Sigmoid colon (tissue), 7 donors: ENCODE data around the gene CARD11. TPM values are rescaled to one million over a fixed set of nuclear protein-coding genes. Genes with fewer than 3 reads are reported as not detected.

Source experiments
- DNase-seq: peaks from one replicate; pipeline ENCODE4 v3.0.0-alpha.2; 2019
- H3K27ac ChIP-seq, 4 donors: fragments of 200-600 bp; sonication (generic); one replicate each; pipeline ENCODE4 v1.5.1; 2016 to 2019; ENCODE audit warnings: mild to moderate bottlenecking in 1 of 4
- H3K27me3 ChIP-seq, 3 donors: fragments of 200-600 bp; sonication (generic); one replicate each; pipeline ENCODE4 v1.5.1; 2019; ENCODE audit warnings: mild to moderate bottlenecking in 1 of 3
- H3K36me3 ChIP-seq, 4 donors: fragments of 200-600 bp; sonication (generic); one replicate each; pipeline ENCODE4 v1.5.1; 2016 to 2019
- H3K4me1 ChIP-seq, 4 donors: fragments of 200-600 bp; sonication (generic); one replicate each; pipeline ENCODE4 v1.5.1; 2017 to 2019
- H3K4me3 ChIP-seq, 4 donors: fragments of 200-600 bp; sonication (generic); one replicate each; pipeline ENCODE4 v1.5.1; 2017 to 2019; ENCODE audit warnings: mild to moderate bottlenecking in 2 of 4, moderate library complexity in 1 of 4
- H3K9me3 ChIP-seq, 4 donors: fragments of 200-600 bp in 3 of 4; sonication (generic) in 3 of 4; one replicate each; pipeline versions ENCODE4 v1.5.1 to v1.6.1; 2013 to 2019
- CTCF ChIP-seq, 4 experiments: fragments of 450-650 bp in 3 of 4; fragments of 200-600 bp in 1 of 4; IDR thresholded peaks; one replicate each; pipeline ENCODE4 v1.5.1; 2016 to 2019; ENCODE audit warnings: antibody characterized with exemption in 4 of 4, mild to moderate bottlenecking in 3 of 4, moderate library complexity in 2 of 4
- EP300 ChIP-seq, 4 donors: sonication (generic); formaldehyde crosslinking; IDR thresholded peaks; one replicate each; pipeline ENCODE4 v1.6.1; 2017; ENCODE audit warnings: antibody characterized with exemption in 4 of 4
- POLR2A ChIP-seq, 2 donors: fragments of 450-650 bp; IDR thresholded peaks; one replicate each; pipeline ENCODE4 v1.6.1; 2016; ENCODE audit warnings: antibody characterized with exemption in 2 of 2, mild to moderate bottlenecking in 2 of 2, moderate library complexity in 2 of 2
- POLR2AphosphoS5 ChIP-seq, 4 donors: sonication (generic); formaldehyde crosslinking; IDR thresholded peaks; one replicate each; pipeline ENCODE4 v1.6.1; 2017; ENCODE audit warnings: antibody characterized with exemption in 4 of 4
- WGBS, 2 donors: extraction: QIAGEN DNeasy Blood & Tissue Kit; methylation state at CpG; one replicate each; pipeline ENCODE4 v1.1.7; 2013; 5-methylcytosine and 5-hydroxymethylcytosine counted together
- intact Hi-C: fragments of 100-400 bp; cut with DNase I; formaldehyde crosslinking; loops from one replicate; pipeline ENCODE4 v1.15.1; 2023
- polyA plus RNA-seq, 3 donors: library from polyadenylated mRNA; stranded (reverse); fragments of 200-250 nt; gene quantifications; one replicate each; pipeline ENCODE4 v1.2.3, GENCODE V29; 2013
- total RNA-seq, 4 donors: library from RNA; depleted of rRNA; stranded (reverse); fragments of >200 nt; gene quantifications; one replicate each; pipeline ENCODE4 v1.1.0, GENCODE V29; 2016
- donor health status: healthy with polysubstance abuse.
- donor health status: Bipolar disorder and iron deficiency.
- donor health status: healthy.

CARD11 gene
- total and polyA plus RNA-seq, 7 donors = 0.14 to 22.4 (median 0.66) TPM; not detected in 1

- intact Hi-C loops = no loop called here
- no peaks in the 10 kb centered on the region for H3K4me1 ChIP-seq
- H3K9me3 ChIP-seq = peaks cover 4 to 10% (median 4%) of the 10 kb centered on the region in 4 donors
- H3K27ac ChIP-seq = no peak overlapping the region
- TF ChIP-seq CTCF (IDR thresholded peaks at IDR 0.05) (no peak), EP300 (IDR thresholded peaks at IDR 0.05) (no peak), POLR2A (IDR thresholded peaks at IDR 0.05) (no peak), POLR2AphosphoS5 (IDR thresholded peaks at IDR 0.05) (no peak)
- no peak overlapping the region for H3K4me3 ChIP-seq
- 81 to 90% methylated on average over 7 of the region's 7 CpGs for WGBS, 2 donors
- no peaks in the 10 kb centered on the region for H3K27me3 ChIP-seq
- no peaks in the 10 kb centered on the region for H3K36me3 ChIP-seq
- DNase-seq = no peak
These were observed 34.8 kb upstream of the CARD11 start for GRCh38 chr7:3078514-3078913.

GRCh38 chr7:3076700-3077099, 33.0 kb upstream of the CARD11 start:
- intact Hi-C loops = no loop called here
- no peak overlapping the region for H3K27ac ChIP-seq
- DNase-seq = no peak
- H3K27me3 ChIP-seq = no peaks in the 10 kb centered on the region
- H3K36me3 ChIP-seq = no peaks in the 10 kb centered on the region
- 84 to 94% methylated on average over 4 of the region's 4 CpGs for whole genome bisulfite sequencing, 2 donors
- peaks cover 4 to 10% (median 4%) of the 10 kb centered on the region in 4 donors for H3K9me3 ChIP-seq
- TF ChIP-seq EP300 (IDR thresholded peaks at IDR 0.05) (no peak), POLR2AphosphoS5 (IDR thresholded peaks at IDR 0.05) (no peak), POLR2A (IDR thresholded peaks at IDR 0.05) (no peak), CTCF (IDR thresholded peaks at IDR 0.05) (no peak)
- no peaks in the 10 kb centered on the region for H3K4me1 ChIP-seq
- no peak overlapping the region for H3K4me3 ChIP-seq

DNA sequence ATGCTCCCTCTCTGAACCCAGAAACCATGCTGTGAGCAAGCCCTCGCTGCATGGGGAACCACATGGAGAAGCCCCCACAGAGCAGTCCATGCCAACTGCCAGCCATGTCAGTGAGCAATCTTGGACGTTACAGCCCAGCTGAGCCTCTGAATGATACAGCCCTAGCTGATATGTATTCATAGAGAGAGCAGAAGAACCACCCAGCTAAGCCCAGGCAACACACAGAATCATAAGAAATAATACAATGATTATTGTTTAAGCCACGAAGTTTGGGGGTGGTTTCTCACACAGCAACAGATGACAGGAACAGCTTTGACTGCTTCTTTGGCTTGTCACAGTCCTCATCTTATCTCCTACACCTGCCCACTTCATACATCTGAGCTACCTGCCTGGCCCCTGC, 32.5 kb upstream of the CARD11 start:
- Histone ChIP-seq H3K27me3 (no peaks in the 10 kb centered on the region), H3K36me3 (no peaks in the 10 kb centered on the region), H3K4me1 (no peaks in the 10 kb centered on the region), H3K27ac (no peak overlapping the region), H3K4me3 (no peak overlapping the region), H3K9me3 (peaks cover 4 to 10% (median 4%) of the 10 kb centered on the region in 4 donors)
- 59 to 83% methylated on average over 3 of the region's 3 CpGs for WGBS, 2 donors
- intact Hi-C loops = no loop called here
- DNase-seq = no peak
- TF ChIP-seq EP300 (IDR thresholded peaks at IDR 0.05) = no peak
- no peak for TF ChIP-seq POLR2A (IDR thresholded peaks at IDR 0.05)
- TF ChIP-seq CTCF (IDR thresholded peaks at IDR 0.05) = no peak
- TF ChIP-seq POLR2AphosphoS5 (IDR thresholded peaks at IDR 0.05) = no peak

- TF ChIP-seq POLR2AphosphoS5 (IDR thresholded peaks at IDR 0.05) (no peak), CTCF (IDR thresholded peaks at IDR 0.05) (no peak), POLR2A (IDR thresholded peaks at IDR 0.05) (no peak), EP300 (IDR thresholded peaks at IDR 0.05) (no peak)
- H3K4me3 ChIP-seq = no peak overlapping the region
- no peaks in the 10 kb centered on the region for H3K36me3 ChIP-seq
- no peaks in the 10 kb centered on the region for H3K27me3 ChIP-seq
- intact Hi-C loops = no loop called here
- 63 to 88% methylated on average over 4 of the region's 4 CpGs for WGBS, 2 donors
- no peak for DNase-seq
- no peaks in the 10 kb centered on the region for H3K4me1 ChIP-seq
- H3K27ac ChIP-seq = no peak overlapping the region
- H3K9me3 ChIP-seq = peaks cover 4 to 10% (median 4%) of the 10 kb centered on the region in 4 donors
These were observed 31.8 kb upstream of the CARD11 start for GRCh38 chr7:3075441-3075840.

DNA sequence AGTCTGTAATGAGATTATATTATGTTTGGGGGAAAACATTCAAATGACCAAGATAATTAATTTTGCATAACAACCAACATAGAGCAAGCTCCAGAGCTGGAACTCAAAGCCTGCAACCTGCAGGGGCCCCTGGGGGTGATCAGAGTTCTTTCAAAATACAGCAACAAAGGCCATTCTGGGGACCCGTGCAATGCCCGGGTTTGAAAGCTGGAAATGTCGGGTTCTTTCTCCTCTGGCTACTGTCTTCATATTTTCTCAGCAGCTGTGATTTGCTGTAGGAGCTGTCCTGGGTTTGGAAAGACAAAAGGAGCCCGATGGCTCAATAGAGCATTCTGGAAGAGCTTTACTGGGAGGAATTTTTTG, 30.8 kb upstream of the CARD11 start:
- no peak overlapping the region for H3K4me3 ChIP-seq
- no peaks in the 10 kb centered on the region for H3K36me3 ChIP-seq
- H3K4me1 ChIP-seq = no peaks in the 10 kb centered on the region
- TF ChIP-seq EP300 (IDR thresholded peaks at IDR 0.05) = no peak
- TF ChIP-seq POLR2AphosphoS5 (IDR thresholded peaks at IDR 0.05) = no peak
- TF ChIP-seq POLR2A (IDR thresholded peaks at IDR 0.05) = no peak
- no peak for TF ChIP-seq CTCF (IDR thresholded peaks at IDR 0.05)
- no peaks in the 10 kb centered on the region for H3K27me3 ChIP-seq
- WGBS, 2 donors = 71 to 77% methylated on average over 4 of the region's 4 CpGs
- DNase-seq = no peak
- intact Hi-C loops = no loop called here
- no peak overlapping the region for H3K27ac ChIP-seq
- peaks cover 4 to 6% (median 4%) of the 10 kb centered on the region in 4 donors for H3K9me3 ChIP-seq
